H9 (cell line): ENCODE results near the gene SEPTIN6. TPM values are rescaled to one million over a fixed set of nuclear protein-coding genes. Genes with fewer than 3 reads are reported as not detected.

Experiments
- DNase-seq: peaks from one replicate; pipeline ENCODE4 v3.0.0-alpha.2; 2017
- H2AFZ ChIP-seq: one replicate; pipeline ENCODE4 v1.6.1; 2013; ENCODE audit warnings: mild to moderate bottlenecking, low read length, control low read depth, moderate library complexity
- H2AK5ac ChIP-seq: 2 replicates; pipeline ENCODE4 v1.6.1; 2013; ENCODE audit warnings: low read length, control low read depth, mixed read lengths; ENCODE audit not compliant: insufficient read length
- H2BK120ac ChIP-seq: one replicate; pipeline ENCODE4 v1.6.1; 2013; ENCODE audit warnings: low read depth, mild to moderate bottlenecking, low read length, control low read depth, inconsistent platforms; ENCODE audit not compliant: poor library complexity, severe bottlenecking
- H2BK12ac ChIP-seq: 2 replicates; pipeline ENCODE4 v1.6.1; 2013; ENCODE audit warnings: low read length, control low read depth, mixed read lengths, low read depth; ENCODE audit not compliant: insufficient read length
- H2BK15ac ChIP-seq: 2 replicates; pipeline ENCODE4 v1.6.1; 2013; ENCODE audit warnings: low read depth, low read length, control low read depth
- H2BK20ac ChIP-seq: one replicate; pipeline ENCODE4 v1.6.1; 2013; ENCODE audit warnings: low read depth, mild to moderate bottlenecking, low read length, control low read depth, inconsistent platforms; ENCODE audit not compliant: poor library complexity, severe bottlenecking
- H2BK5ac ChIP-seq: 2 replicates; pipeline ENCODE4 v1.6.1; 2013; ENCODE audit warnings: low read length, control low read depth, mixed read lengths; ENCODE audit not compliant: insufficient read length
- H3K14ac ChIP-seq: 2 replicates; pipeline ENCODE4 v1.6.1; 2013; ENCODE audit warnings: low read length, control low read depth; ENCODE audit not compliant: insufficient read depth
- H3K18ac ChIP-seq: 2 replicates; pipeline ENCODE4 v1.6.1; 2013; ENCODE audit warnings: low read depth, mild to moderate bottlenecking, mixed read lengths, low read length, control low read depth; ENCODE audit not compliant: insufficient read length
- H3K23ac ChIP-seq: 2 replicates; pipeline ENCODE4 v1.6.1; 2013; ENCODE audit warnings: low read length, control low read depth, mixed read lengths, low read depth; ENCODE audit not compliant: insufficient read length
- H3K23me2 ChIP-seq: 2 replicates; pipeline ENCODE4 v1.6.1; 2013; ENCODE audit warnings: low read depth, mild to moderate bottlenecking, mixed read lengths, low read length, control low read depth; ENCODE audit not compliant: insufficient read length, poor library complexity, severe bottlenecking
- H3K27ac ChIP-seq: 2 replicates; pipeline ENCODE4 v1.5.1; 2013; ENCODE audit warnings: low read length, control low read depth, mixed read lengths, low read depth; ENCODE audit not compliant: insufficient read length
- H3K27me3 ChIP-seq: 2 replicates; pipeline ENCODE4 v1.6.1; 2013; ENCODE audit warnings: low read length, control low read depth, inconsistent platforms; ENCODE audit not compliant: insufficient read depth
- H3K4ac ChIP-seq: 2 replicates; pipeline ENCODE4 v1.6.1; 2013; ENCODE audit warnings: low read depth, mild to moderate bottlenecking, control low read depth, inconsistent platforms, low read length, moderate library complexity
- H3K4me1 ChIP-seq: 2 replicates; pipeline ENCODE4 v1.6.1; 2013; ENCODE audit warnings: low read length, control low read depth, inconsistent platforms; ENCODE audit not compliant: insufficient read depth
- H3K4me2 ChIP-seq: 2 replicates; pipeline ENCODE4 v1.6.1; 2013; ENCODE audit warnings: low read length, control low read depth, mixed read lengths; ENCODE audit not compliant: insufficient read length, insufficient read depth
- H3K56ac ChIP-seq: 2 replicates; pipeline ENCODE4 v1.6.1; 2013; ENCODE audit warnings: low read depth, mild to moderate bottlenecking, mixed read lengths, low read length, control low read depth; ENCODE audit not compliant: insufficient read length
- H3K79me1 ChIP-seq: 2 replicates; pipeline ENCODE4 v1.6.1; 2013; ENCODE audit warnings: low read depth, mild to moderate bottlenecking, moderate library complexity, low read length, control low read depth, inconsistent platforms; ENCODE audit not compliant: insufficient read depth, poor library complexity, severe bottlenecking
- H3K79me2 ChIP-seq: 2 replicates; pipeline ENCODE4 v1.6.1; 2013; ENCODE audit warnings: low read length, control low read depth, inconsistent platforms; ENCODE audit not compliant: insufficient read depth
- H3K9ac ChIP-seq: 2 replicates; pipeline ENCODE4 v1.6.1; 2013; ENCODE audit warnings: low read length, control low read depth, mixed read lengths; ENCODE audit not compliant: insufficient read length; ENCODE audit errors: extremely low read depth
- H3K9me3 ChIP-seq: one replicate; pipeline ENCODE4 v1.6.1; 2013; ENCODE audit warnings: low read depth, low read length, inconsistent platforms; ENCODE audit not compliant: control insufficient read depth
- H3T11ph ChIP-seq: one replicate; pipeline ENCODE4 v1.6.1; 2013; ENCODE audit warnings: mild to moderate bottlenecking, low read length, control low read depth, inconsistent platforms
- H4K20me1 ChIP-seq: one replicate; pipeline ENCODE4 v1.6.1; 2013; ENCODE audit not compliant: control insufficient read depth, insufficient read length, insufficient read depth
- H4K5ac ChIP-seq: 2 replicates; pipeline ENCODE4 v1.6.1; 2013; ENCODE audit warnings: low read depth, mild to moderate bottlenecking, mixed read lengths, low read length, control low read depth; ENCODE audit not compliant: insufficient read length
- H4K8ac ChIP-seq: replicated peaks from 2 replicates; pipeline ENCODE4 v1.6.1; 2013; ENCODE audit warnings: low read length, control low read depth, mixed read lengths, low read depth; ENCODE audit not compliant: insufficient read length
- H4K91ac ChIP-seq: 2 replicates; pipeline ENCODE4 v1.6.1; 2013; ENCODE audit warnings: low read depth, mild to moderate bottlenecking, moderate library complexity, mixed read lengths, low read length, control low read depth; ENCODE audit not compliant: insufficient read length
- H3K27ac Mint-ChIP-seq, 3 experiments: 2 replicates in 2 of 3; 3 replicates in 1 of 3; pipeline ENCODE4 v1.8.0; 2020 to 2021; ENCODE audit warnings: mixed read lengths in 3 of 3, mild to moderate bottlenecking in 1 of 3, moderate library complexity in 1 of 3
- H3K27me3 Mint-ChIP-seq: 2 replicates; pipeline ENCODE4 v1.8.0; 2021; ENCODE audit warnings: low read depth, mild to moderate bottlenecking, moderate library complexity, mixed read lengths
- H3K36me3 Mint-ChIP-seq, 3 experiments: 2 replicates in 2 of 3; 3 replicates in 1 of 3; pipeline ENCODE4 v1.8.0; 2020 to 2021; ENCODE audit warnings: low read depth in 3 of 3, mixed read lengths in 3 of 3; ENCODE audit not compliant: insufficient read depth in 1 of 3
- H3K4me1 Mint-ChIP-seq, 2 experiments: 2 replicates each; pipeline ENCODE4 v1.8.0; 2020; ENCODE audit warnings: mixed read lengths in 2 of 2
- H3K4me3 Mint-ChIP-seq, 2 experiments: 2 replicates in 1 of 2; 3 replicates in 1 of 2; pipeline ENCODE4 v1.8.0; 2020 to 2021; ENCODE audit warnings: mild to moderate bottlenecking in 2 of 2, mixed read lengths in 2 of 2, moderate library complexity in 1 of 2
- H3K9me3 Mint-ChIP-seq, 2 experiments: 2 replicates in 1 of 2; 3 replicates in 1 of 2; pipeline ENCODE4 v1.8.0; 2020; ENCODE audit warnings: mild to moderate bottlenecking in 2 of 2, mixed read lengths in 2 of 2, moderate library complexity in 1 of 2
- CTCF ChIP-seq: fragments of 200-600 bp; sonication (generic); conservative IDR thresholded peaks from 3 replicates; pipeline ENCODE4 v1.8.0; 2021; ENCODE audit warnings: antibody characterized with exemption, mild to moderate bottlenecking
- WGBS: extraction: QIAGEN DNeasy Blood & Tissue Kit; methylation state at CpG from one replicate; pipeline ENCODE4 v1.1.7; 2013; ENCODE audit warnings: missing lambda C conversion rate, low lambda C conversion rate, mixed read lengths; ENCODE audit not compliant: insufficient read length; ENCODE audit errors: extremely low coverage; 5-methylcytosine and 5-hydroxymethylcytosine counted together
- total RNA-seq: library from RNA; stranded (reverse); gene quantifications from 2 replicates; pipeline ENCODE4 v1.2.1, GENCODE V29; 2021

Gene SEPTIN6
- total RNA-seq, 1 experiment from 2014 or later: 23.1 TPM

DNA sequence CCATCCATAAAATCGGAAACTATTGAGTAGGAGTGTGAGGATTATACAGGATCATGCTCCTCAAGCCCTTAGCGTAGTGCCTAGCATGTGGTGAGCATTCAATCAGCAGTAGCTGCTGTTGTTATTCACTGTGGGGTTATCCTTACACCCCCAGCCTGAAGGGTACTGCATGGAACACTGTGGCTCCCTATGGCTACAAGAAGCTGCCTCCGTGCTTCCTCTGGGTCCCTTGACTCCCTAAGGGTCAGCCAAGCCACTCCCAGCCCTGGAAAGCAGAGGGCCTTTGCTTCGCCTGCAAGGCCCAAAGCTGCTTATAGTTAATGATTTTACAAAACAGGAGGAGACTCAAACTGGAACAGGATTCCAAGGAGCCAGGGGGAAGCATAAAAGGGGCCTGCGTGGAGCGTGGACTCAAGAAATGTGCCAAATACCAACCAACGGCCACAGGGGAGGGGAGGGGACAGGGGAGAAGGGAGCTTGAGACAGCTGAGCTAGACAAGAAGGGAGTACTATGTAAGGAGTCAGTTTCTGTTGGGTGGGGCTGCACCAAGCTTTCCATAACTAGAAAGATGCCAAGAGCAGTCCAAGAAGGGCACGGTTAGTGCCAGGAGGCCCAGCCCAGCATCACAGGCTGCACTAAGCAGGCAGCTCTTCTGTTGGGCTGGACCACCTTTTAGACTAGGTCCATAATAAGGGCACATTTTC, 15.9 kb downstream of the SEPTIN6 start:
- no peaks in the 10 kb centered on the region for H3K4me1 ChIP-seq
- H3K4me1 Mint-ChIP-seq: peaks cover 4 to 11% of the 10 kb centered on the region in 2 experiments; a peak in 3 of 4 replicates
- H3K4ac ChIP-seq: no peak overlapping the region
- H3K79me2 ChIP-seq: no peaks in the 10 kb centered on the region
- H3K27ac ChIP-seq: no peak overlapping the region
- no peak overlapping the region for H3K27ac Mint-ChIP-seq
- no peak overlapping the region for H2BK5ac ChIP-seq
- H4K91ac ChIP-seq: no peak overlapping the region
- no peaks in the 10 kb centered on the region for H3K27me3 ChIP-seq
- no peak for DNase-seq
- no peak overlapping the region for H3K9ac ChIP-seq
- no CpG with 5 or more reads among the region's 8 CpGs for WGBS
- no peak overlapping the region for H3K18ac ChIP-seq
- no peak overlapping the region for H4K5ac ChIP-seq
- no peak overlapping the region for H3K56ac ChIP-seq
- no peaks in the 10 kb centered on the region for H3K23me2 ChIP-seq
- H4K20me1 ChIP-seq: no peaks in the 10 kb centered on the region
- no peak overlapping the region; a peak in 1 of 5 replicates for H3K4me3 Mint-ChIP-seq
- H4K8ac ChIP-seq: no peak overlapping the region
- no peaks in the 10 kb centered on the region for H3K27me3 Mint-ChIP-seq
- H3K79me1 ChIP-seq: no peaks in the 10 kb centered on the region
- H3T11ph ChIP-seq: no peak overlapping the region
- no peak for TF ChIP-seq CTCF
- H3K9me3 ChIP-seq: peaks cover 12% of the 10 kb centered on the region
- no peak overlapping the region for H2AK5ac ChIP-seq
- no peak overlapping the region for H2AFZ ChIP-seq
- no peak overlapping the region for H3K14ac ChIP-seq
- H2BK120ac ChIP-seq: no peak overlapping the region
- H3K23ac ChIP-seq: no peak overlapping the region
- no peak overlapping the region for H2BK15ac ChIP-seq
- peaks cover 0 to 14% (median 1%) of the 10 kb centered on the region in 3 experiments; a peak in 3 of 7 replicates for H3K36me3 Mint-ChIP-seq
- no peak overlapping the region for H2BK12ac ChIP-seq
- H3K4me2 ChIP-seq: no peak overlapping the region
- H3K9me3 Mint-ChIP-seq: peaks cover 51 to 57% of the 10 kb centered on the region in 2 experiments
- H2BK20ac ChIP-seq: no peak overlapping the region
